Left colon (tissue), 2 donors: ENCODE measurements around the gene ALS2. TPM values are rescaled to one million over a fixed set of nuclear protein-coding genes. Genes with fewer than 3 reads are reported as not detected.
"Not testable (repeated sequence)": the region's sequence is repeated elsewhere in the genome, so short reads cannot be mapped to it uniquely, and the experiment has no call there.

Source experiments
- ATAC-seq: fragments of 200-7000 bp; cut with Tn5 transposase; one replicate; pipeline ENCODE4 v1.9.1; 2020; ENCODE audit warnings: mild to moderate bottlenecking, moderate library complexity
- DNase-seq, 2 donors: peaks; one replicate each; pipeline ENCODE4 v3.0.0-alpha.2; 2020
- intact Hi-C, 2 donors: fragments of 100-400 bp; cut with DNase I in 1 of 2; cut with micrococcal nuclease in 1 of 2; formaldehyde crosslinking; loops; one replicate each; pipeline versions ENCODE4 v1.11.2 to v1.14.0; 2022; cut with DNase I, micrococcal nuclease
- total RNA-seq, 2 donors: library from RNA; stranded (reverse); fragmentation: NEBNext Ultra II Directional; extraction: Animal tissue kit (Norgen Biotek cat#: 25700); gene quantifications; one replicate each; pipeline ENCODE4 v1.2.1, GENCODE V29; 2021
- donor health status: DM: no; HTN: no; CAD: no.
- donor health status: DM: yes; HTN: yes; CAD: no.

Gene ALS2
- total RNA-seq, 2 donors from 2014 or later = 9.9 to 10.0 TPM

DNA sequence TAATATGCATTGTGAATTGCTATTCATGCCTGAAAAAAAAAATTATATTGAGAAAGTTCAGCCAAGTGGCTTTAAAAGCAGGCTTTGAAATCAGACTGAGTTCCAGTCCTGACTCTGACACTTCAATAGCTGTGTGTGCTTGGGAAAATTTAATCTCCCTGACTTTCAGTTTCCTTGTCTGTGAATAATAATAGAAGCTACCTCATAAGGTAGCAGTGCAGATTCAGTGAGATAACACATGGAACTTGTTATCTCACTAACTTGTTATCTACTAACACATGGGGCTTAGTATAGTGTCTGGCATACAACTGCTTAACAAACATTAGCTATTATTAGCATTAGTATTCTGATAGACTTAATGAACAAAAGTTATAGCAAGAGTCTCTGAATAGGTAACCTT is 14.9 kb downstream of the ALS2 start:
- ATAC-seq = no peak
- intact Hi-C loops = no loop called here

DNA sequence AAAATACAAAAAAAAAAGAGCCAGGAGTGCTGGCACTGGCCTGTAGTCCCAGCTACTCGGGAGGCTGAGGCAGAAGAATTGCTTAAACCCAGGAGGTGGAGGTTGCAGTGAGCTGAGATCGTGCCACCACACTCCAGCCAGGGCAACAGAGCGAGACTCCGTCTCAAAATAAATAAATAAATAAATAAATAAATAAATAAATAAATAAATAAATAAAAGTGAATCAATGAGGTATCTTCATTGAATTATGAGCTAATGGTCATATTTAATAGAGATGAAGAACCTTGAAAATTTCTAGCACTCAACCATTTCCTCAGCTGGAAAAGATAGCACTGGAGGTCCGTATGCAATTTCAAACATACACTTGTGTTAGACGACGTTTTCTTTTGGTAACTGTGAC is 16.3 kb downstream of the ALS2 start:
- DNase-seq, ATAC-seq, intact Hi-C loops: not testable (repeated sequence)

More for the DNA sequence above, 14.9 kb downstream of the ALS2 start:
- no peak for DNase-seq

DNA sequence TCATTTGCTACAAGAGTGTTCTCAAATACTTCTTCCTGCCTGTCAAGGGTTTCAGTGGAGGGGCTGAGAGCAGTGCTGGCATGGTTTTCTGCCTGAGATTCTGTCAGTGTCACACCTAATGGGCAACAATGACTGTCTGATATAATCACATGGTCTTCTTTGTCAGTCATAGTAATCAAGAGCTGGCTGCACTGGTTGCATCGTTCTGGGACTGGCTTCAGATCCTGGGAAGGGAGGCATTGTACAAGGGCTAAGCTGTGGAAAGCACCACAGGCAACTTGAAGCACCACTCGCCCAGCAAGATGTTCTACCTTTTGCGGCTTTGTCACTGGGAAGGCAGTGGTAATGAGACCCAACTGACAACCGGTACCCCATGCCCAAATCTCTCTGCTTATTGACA is 19.6 kb downstream of the ALS2 start:
- intact Hi-C loops = no loop called here
- no peak for DNase-seq
- no peak for ATAC-seq

DNA sequence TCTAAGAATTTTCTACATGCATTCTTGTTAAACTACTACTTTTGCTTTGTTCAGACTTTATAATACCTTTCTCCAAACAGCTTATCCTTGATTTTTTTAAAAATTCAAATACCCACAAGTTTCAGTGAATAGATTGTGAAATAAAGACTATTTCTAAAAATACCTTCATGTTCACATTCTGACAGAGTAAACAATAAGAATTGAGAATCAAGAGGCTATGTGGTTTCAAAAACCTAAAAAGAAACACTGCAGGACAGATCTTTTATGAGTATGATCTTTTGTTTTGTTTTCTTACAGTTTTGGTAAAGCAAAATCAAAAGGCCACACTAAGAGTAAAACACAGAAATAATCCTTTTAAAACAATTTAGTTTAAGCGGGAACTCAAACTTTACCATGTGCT is 21.2 kb downstream of the ALS2 start:
- DNase-seq = no peak
- intact Hi-C loops = no loop called here
- ATAC-seq = no peak

- intact Hi-C loops = no loop called here
- no peak for DNase-seq
- no peak for ATAC-seq
Measured at GRCh38 chr2:201758873-201759272, 21.9 kb downstream of the ALS2 start.

GRCh38 chr2:201758234-201758633 is 22.5 kb downstream of the ALS2 start:
- peak; percentile 71 for ATAC-seq
- no peak for DNase-seq
- intact Hi-C loops = no loop called here

DNA sequence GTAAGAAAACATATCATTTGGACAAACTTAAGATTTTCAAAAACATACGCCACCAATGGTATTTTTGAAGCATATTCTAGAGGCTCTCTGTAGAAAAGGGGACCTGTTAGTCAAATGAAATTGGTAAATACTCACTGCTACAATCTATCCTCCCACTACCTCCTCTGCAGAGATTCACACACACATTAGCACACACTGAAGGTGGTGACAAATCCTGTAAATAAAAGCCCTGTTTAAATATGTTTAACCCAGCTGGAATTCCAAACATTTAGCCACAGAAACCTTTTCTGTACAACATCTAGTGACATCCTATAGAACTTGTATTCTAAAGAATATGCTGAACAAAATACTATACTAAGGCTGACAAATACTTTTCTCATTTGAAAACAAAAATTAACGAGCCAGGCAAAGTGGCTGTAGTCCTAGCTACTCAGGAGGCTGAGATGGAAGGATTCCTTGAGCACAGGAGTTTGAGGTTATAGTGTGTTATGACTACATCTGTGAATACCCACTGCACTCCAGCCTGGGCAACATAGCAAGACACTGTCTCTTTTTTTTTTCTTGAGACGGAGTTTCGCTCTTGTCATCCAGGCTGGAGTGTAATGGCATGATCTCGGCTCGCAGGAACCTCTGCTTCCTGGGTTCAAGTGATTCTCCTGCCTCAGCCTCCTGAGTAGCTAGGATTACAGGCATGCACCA is 25.9 kb downstream of the ALS2 start:
- ATAC-seq = no peak
- no peak for DNase-seq

DNA sequence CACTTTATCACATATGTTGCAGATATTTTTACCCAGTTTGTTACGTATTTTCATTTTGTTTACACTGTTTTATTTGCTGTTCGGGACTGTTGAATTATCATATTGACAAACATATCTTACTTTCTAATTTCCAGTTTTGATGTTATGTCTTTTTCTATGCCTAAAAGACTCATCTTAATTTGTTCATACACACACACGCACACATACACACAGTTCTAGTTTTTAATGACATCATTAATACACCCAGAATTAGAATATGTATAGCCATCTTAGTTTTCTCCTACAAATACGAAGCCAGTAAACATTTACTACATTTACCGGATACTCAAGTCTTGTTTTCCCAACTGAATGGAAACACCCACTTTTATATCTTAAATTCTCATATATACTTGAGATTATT is 29.2 kb downstream of the ALS2 start:
- intact Hi-C loops = no loop called here
- no peak for ATAC-seq
- no peak for DNase-seq

More for the DNA sequence above, 25.9 kb downstream of the ALS2 start:
- intact Hi-C loops = no loop called here

DNA sequence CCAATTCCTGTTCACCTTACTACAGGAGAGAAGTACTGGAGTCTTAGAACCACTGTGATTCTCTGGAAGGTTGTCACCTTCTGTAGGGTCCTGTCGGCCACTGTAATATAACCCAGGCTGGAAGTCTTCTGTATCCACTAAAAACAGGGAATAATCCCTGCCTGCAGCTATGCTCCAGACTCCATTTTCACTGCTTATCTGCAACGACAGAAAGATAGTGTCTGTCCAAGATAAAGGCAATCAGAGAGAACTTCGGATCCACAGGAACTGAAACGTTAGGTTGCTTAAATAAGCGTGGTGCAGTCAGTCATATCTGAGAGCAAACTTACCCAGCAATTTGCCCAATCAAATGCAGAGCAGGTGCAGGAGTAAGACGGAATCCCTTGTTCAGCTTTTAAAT is 34.2 kb downstream of the ALS2 start:
- DNase-seq = no peak
- ATAC-seq = no peak
- intact Hi-C loops = no loop called here

DNA sequence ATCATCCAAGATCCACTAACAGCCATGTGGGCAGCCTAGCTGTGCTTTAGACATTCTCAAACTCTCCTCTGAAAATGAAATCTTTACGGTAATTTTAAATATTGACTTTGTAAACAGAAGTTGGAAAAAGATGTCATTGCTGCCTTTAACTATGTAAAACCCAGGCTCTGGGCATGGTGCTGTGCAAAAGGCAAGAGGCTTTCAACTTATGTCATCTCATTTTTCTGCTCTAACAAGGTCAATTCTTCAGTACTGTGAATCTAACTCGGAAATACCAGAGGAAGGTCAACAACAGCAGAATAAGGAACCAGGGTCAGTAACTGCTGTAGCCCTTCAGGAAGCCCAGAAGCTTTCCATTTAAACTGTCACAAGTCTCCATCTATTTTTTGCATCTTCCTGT is 45.2 kb downstream of the ALS2 start:
- intact Hi-C loops = no loop called here
- ATAC-seq = no peak
- DNase-seq = no peak

DNA sequence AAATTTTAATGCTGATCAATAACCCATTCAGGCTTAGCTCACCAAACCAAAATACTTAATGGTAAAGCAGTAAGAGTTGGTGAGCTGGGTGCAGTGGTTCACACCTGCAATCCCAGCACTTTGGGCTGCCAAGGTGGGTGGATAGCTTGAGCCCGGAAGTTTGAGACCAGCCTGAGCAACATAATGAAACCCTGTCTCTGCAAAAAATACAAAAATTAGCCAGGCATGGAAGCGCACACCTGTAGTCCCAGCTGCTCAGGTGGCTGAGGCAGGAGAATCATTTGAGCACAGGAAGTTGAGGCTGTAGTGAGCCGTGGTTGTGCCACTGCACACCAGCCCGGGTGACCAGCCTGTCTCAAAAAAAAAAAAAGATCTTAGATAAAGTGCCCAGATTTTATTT is 46.6 kb downstream of the ALS2 start:
- no peak for DNase-seq
- no peak for ATAC-seq
- intact Hi-C loops = no loop called here

DNA sequence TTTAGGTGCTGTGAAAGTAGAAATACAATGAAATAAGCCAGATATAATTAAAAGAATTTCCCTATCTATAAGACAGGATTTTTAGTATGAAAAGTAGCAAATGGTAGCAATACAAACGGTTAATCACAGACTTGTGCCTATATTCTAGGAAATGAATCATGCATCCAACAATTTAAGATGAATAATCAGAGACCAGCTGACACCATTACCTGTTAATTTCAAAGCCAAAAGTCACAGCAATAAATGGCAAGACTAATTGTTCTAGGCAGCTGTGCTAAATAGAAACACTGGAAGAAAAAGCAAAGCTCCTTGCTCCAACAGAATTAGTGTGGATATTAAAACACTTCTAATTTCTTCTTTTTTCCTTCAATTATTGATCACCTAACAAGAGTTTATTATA is 47.2 kb downstream of the ALS2 start:
- DNase-seq = no peak
- ATAC-seq = no peak
- intact Hi-C loops = no loop called here

- intact Hi-C loops = no loop called here
- DNase-seq = no peak
- no peak for ATAC-seq
Measured at GRCh38 chr2:201730651-201731285, 50.0 kb downstream of the ALS2 start.

GRCh38 chr2:201715459-201715858 is 65.3 kb downstream of the ALS2 start:
- intact Hi-C loops = no loop called here
- peak; percentile 97 for ATAC-seq
- DNase-seq = peak; percentile 60 to 69

GRCh38 chr2:201712726-201713125 is 68.0 kb downstream of the ALS2 start:
- no peak for DNase-seq
- intact Hi-C loops = no loop called here
- ATAC-seq = no peak

- ATAC-seq (no peak), DNase-seq (no peak)
- intact Hi-C loops = no loop called here
Measured at GRCh38 chr2:201709747-201710146, 71.0 kb downstream of the ALS2 start.

DNA sequence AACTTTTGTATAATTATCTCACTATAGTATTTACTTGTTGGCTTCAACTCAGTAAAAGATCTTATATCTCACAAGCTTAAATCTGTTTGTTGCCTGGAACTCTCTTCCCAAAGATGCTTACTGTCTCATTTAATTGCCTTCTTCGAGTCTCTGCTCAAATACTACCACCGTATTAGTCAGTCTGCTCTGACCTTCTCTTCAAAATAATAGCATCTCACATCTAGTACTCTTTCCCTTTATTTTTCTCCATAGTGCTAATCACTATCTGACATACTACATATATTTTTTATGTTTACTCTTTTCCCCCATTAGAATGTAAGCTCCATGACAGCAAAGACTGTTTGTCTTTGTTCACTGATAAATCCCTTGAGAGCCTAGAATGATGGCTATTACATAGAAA is 71.7 kb downstream of the ALS2 start:
- no peak for ATAC-seq

GRCh38 chr2:201707753-201708152 is 73.0 kb downstream of the ALS2 start:
- DNase-seq = no peak
- ATAC-seq = no peak
- intact Hi-C loops = no loop called here

More for the DNA sequence above, 71.7 kb downstream of the ALS2 start:
- intact Hi-C loops = no loop called here
- DNase-seq = no peak

DNA sequence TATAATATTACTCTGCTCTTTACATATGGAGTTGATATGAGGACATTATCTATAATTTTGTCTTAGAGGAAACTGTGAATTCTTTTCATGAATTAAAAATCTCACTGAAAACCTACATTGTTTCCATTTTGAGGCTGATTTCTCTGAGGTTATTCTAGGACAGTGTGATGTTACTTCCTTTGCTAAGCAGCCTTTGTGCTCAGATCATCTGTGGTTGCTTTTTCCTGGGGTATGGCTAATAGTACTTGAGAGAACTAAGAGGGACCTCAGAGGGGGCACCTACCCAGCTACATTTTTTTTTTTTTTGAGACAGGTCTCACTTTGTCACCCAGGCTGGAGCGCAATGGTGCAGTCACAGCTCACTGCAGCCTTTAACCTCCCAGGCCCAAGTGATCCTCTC is 73.6 kb downstream of the ALS2 start:
- ATAC-seq (no peak), DNase-seq (no peak)
- intact Hi-C loops = no loop called here

DNA sequence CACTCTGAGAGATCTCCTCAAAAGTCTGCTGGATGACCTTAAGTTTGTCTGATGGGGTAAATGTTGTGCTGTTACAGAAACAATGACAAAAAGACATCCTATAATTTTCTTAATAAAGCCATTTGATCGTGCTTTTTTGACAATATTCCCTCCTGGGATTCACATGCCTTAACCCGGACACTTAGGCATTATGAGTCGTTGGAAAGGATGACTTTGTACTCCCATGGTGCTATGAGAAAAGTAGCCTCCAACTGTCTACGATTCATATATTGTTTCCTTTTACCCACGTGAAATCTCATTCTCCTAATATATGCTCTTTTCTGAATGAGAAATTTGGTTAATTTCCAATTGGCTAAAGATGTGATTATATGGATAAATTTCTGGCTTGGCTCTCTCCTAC is 76.2 kb downstream of the ALS2 start:
- intact Hi-C loops = no loop called here
- ATAC-seq (no peak), DNase-seq (no peak)

DNA sequence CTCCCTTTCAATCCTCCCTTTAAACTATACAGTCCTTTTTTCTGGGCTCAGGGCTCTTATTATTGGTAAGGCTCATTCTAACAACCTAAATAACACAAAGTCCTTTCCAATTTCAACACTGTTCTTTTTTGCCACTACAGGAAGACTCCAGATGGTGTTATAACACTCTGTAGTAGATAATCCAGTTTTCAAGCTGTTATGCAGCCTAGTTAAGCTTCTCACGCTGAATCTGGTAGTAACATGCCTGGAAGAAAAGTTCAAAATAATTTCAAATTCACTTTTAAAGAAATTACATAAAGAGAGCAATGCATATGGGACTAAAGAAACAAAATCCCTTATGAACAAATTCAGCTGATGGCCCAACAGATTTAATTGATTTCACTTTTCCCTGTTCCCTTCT is 79.1 kb downstream of the ALS2 start:
- DNase-seq = no peak
- ATAC-seq = no peak
- intact Hi-C loops = no loop called here
